Sigmoid colon (tissue), 4 donors: Measurements from ENCODE around the gene STAP2.
"Not testable (repeated sequence)": the region's sequence is repeated elsewhere in the genome, so short reads cannot be mapped to it uniquely, and the experiment has no call there.

Source experiments
- POLR2A ChIP-seq, 2 donors: fragments of 450-650 bp; IDR thresholded peaks; one replicate each; pipeline ENCODE4 v1.6.1; 2016; ENCODE audit warnings: antibody characterized with exemption in 2 of 2, mild to moderate bottlenecking in 2 of 2, moderate library complexity in 2 of 2
- POLR2AphosphoS5 ChIP-seq, 4 donors: sonication (generic); formaldehyde crosslinking; IDR thresholded peaks; one replicate each; pipeline ENCODE4 v1.6.1; 2017; ENCODE audit warnings: antibody characterized with exemption in 4 of 4
- TF ChIP-seq, protein P1 (sequence below), 4 experiments: fragments of 450-650 bp in 3 of 4; fragments of 200-600 bp in 1 of 4; IDR thresholded peaks; one replicate each; pipeline ENCODE4 v1.5.1; 2016 to 2019; ENCODE audit warnings: antibody characterized with exemption in 4 of 4, mild to moderate bottlenecking in 3 of 4, moderate library complexity in 2 of 4

- TF ChIP-seq, protein P1, sequence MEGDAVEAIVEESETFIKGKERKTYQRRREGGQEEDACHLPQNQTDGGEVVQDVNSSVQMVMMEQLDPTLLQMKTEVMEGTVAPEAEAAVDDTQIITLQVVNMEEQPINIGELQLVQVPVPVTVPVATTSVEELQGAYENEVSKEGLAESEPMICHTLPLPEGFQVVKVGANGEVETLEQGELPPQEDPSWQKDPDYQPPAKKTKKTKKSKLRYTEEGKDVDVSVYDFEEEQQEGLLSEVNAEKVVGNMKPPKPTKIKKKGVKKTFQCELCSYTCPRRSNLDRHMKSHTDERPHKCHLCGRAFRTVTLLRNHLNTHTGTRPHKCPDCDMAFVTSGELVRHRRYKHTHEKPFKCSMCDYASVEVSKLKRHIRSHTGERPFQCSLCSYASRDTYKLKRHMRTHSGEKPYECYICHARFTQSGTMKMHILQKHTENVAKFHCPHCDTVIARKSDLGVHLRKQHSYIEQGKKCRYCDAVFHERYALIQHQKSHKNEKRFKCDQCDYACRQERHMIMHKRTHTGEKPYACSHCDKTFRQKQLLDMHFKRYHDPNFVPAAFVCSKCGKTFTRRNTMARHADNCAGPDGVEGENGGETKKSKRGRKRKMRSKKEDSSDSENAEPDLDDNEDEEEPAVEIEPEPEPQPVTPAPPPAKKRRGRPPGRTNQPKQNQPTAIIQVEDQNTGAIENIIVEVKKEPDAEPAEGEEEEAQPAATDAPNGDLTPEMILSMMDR (IDR thresholded peaks at IDR 0.05): not testable (repeated sequence)
- TF ChIP-seq POLR2AphosphoS5, POLR2A (IDR thresholded peaks at IDR 0.05): not testable (repeated sequence)
Observed at GRCh38 chr19:4286141-4286540, 52.5 kb downstream of the STAP2 start.
